Immature natural killer cell (primary cell): ENCODE measurements around the gene ARMCX1. TPM values are rescaled to one million over a fixed set of nuclear protein-coding genes. Genes with fewer than 3 reads are reported as not detected.

Experiments used
- polyA plus RNA-seq, 3 donors: library from polyadenylated mRNA; unstranded; fragments of 300-500 nt; fragmentation: Illumina TruSeq; gene quantifications; one replicate each; pipeline ENCODE4 v1.2.3, GENCODE V29; 2021

The ARMCX1 gene
- polyA plus RNA-seq, 3 donors from 2014 or later = 0.14 to 0.21 TPM; not detected in 1

Other genes with a start within 250 kb of the ARMCX1 start
- gene TIMM8A, start 201.8 kb upstream of the ARMCX1 start, polyA plus RNA-seq = 10 to 100 TPM in 1 of 3 donors, 1 to 10 TPM in 2; 3.1 to 10.5 (median 6.4) TPM
- 1 to 10 TPM in 1 of 3 donors, under 1 TPM in 2; 0.36 to 3.4 (median 0.91) TPM for gene BTK, start 164.4 kb upstream of the ARMCX1 start, polyA plus RNA-seq
- 1,000 to 10,000 TPM in 1 of 3 donors, 100 to 1,000 TPM in 2; 753 to 1,251 (median 825) TPM for gene RPL36A, start 159.5 kb upstream of the ARMCX1 start, polyA plus RNA-seq
- gene GLA, start 142.6 kb upstream of the ARMCX1 start, polyA plus RNA-seq = 10 to 100 TPM; 19.3 to 23.6 (median 22.7) TPM
- 100 to 1,000 TPM in 2 of 3 donors, 10 to 100 TPM in 1; 80.6 to 188 (median 120) TPM for gene HNRNPH2, start 142.3 kb upstream of the ARMCX1 start, polyA plus RNA-seq
- gene ARMCX4, start 65.1 kb upstream of the ARMCX1 start, polyA plus RNA-seq = 1 to 10 TPM in 2 of 3 donors, under 1 TPM in 1; 0.50 to 2.9 (median 1.2) TPM
- 10 to 100 TPM; 38.0 to 58.2 (median 38.5) TPM for gene ARMCX6, start 67.5 kb downstream of the ARMCX1 start, polyA plus RNA-seq
- 10 to 100 TPM; 12.2 to 26.5 (median 20.6) TPM for gene ARMCX3, start 72.6 kb downstream of the ARMCX1 start, polyA plus RNA-seq
- 1 to 10 TPM in 2 of 3 donors, under 1 TPM in 1; 1.00 to 1.3 (median 1.1) TPM for gene ARMCX2, start 109.3 kb downstream of the ARMCX1 start, polyA plus RNA-seq